ENCODE data around the gene PALD1. TPM values are rescaled to one million over a fixed set of nuclear protein-coding genes. Genes with fewer than 3 reads are reported as not detected.
A peak's percentile ranks its signal among the peaks of the same experiment; 100 is the strongest.

Gene PALD1
- total RNA-seq, 2 donors from 2014 or later, result 17.3 to 19.7 TPM

GRCh38 chr10:70490142-70490541 lies 11.6 kb downstream of the PALD1 start:
- Histone ChIP-seq H3K4me1 (ENCODE audit: control insufficient read depth, insufficient read depth, low read length) (peaks cover 5% of the 10 kb centered on the region), H3K4me3 (ENCODE audit: low read length) (no peak overlapping the region), H3K27me3 (ENCODE audit: control insufficient read depth, insufficient read depth, low read length, poor library complexity, severe bottlenecking) (no peaks in the 10 kb centered on the region), H3K9ac (ENCODE audit: extremely low read depth, low read length, poor library complexity, severe bottlenecking) (no peak overlapping the region), H3K27ac (ENCODE audit: low read depth, low read length) (no peak overlapping the region), H3K9me3 (ENCODE audit: control insufficient read depth, low read length) (no peaks in the 10 kb centered on the region), H3K36me3 (ENCODE audit: control insufficient read depth, insufficient read depth, low read length) (no peaks in the 10 kb centered on the region)
- no peaks in the 10 kb centered on the region for H3K9me3 Mint-ChIP-seq
- no peak for TF ChIP-seq CTCF (conservative IDR thresholded peaks at IDR 0.05)
- 89 to 96% methylated on average over 3 to 4 of the region's 4 CpGs for WGBS, 2 experiments (ENCODE audit: insufficient coverage in 1 of 2, insufficient read length in 1 of 2)
- no peak overlapping the region for H3K4me3 Mint-ChIP-seq
- peaks cover 24% of the 10 kb centered on the region for H3K36me3 Mint-ChIP-seq (ENCODE audit: low read depth)
- H3K27ac Mint-ChIP-seq, result peak overlapping the region; percentile 35
- H3K4me1 Mint-ChIP-seq, result peaks cover 20% of the 10 kb centered on the region
- H3K27me3 Mint-ChIP-seq (ENCODE audit: insufficient read depth), result no peaks in the 10 kb centered on the region
- no peak for DNase-seq

- Histone ChIP-seq H3K4me3 (ENCODE audit: low read length) (no peak overlapping the region), H3K9me3 (ENCODE audit: control insufficient read depth, low read length) (no peaks in the 10 kb centered on the region), H3K9ac (ENCODE audit: extremely low read depth, low read length, poor library complexity, severe bottlenecking) (no peak overlapping the region), H3K27ac (ENCODE audit: low read depth, low read length) (no peak overlapping the region), H3K4me1 (ENCODE audit: control insufficient read depth, insufficient read depth, low read length) (peaks cover 5% of the 10 kb centered on the region), H3K36me3 (ENCODE audit: control insufficient read depth, insufficient read depth, low read length) (no peaks in the 10 kb centered on the region), H3K27me3 (ENCODE audit: control insufficient read depth, insufficient read depth, low read length, poor library complexity, severe bottlenecking) (no peaks in the 10 kb centered on the region)
- Mint-ChIP-seq H3K4me1 (peaks cover 23% of the 10 kb centered on the region), H3K27me3 (ENCODE audit: insufficient read depth) (no peaks in the 10 kb centered on the region), H3K27ac (no peak overlapping the region), H3K36me3 (ENCODE audit: low read depth) (peaks cover 19% of the 10 kb centered on the region), H3K9me3 (no peaks in the 10 kb centered on the region), H3K4me3 (no peak overlapping the region)
- WGBS, 2 experiments (ENCODE audit: insufficient coverage in 1 of 2, insufficient read length in 1 of 2), result 91% methylated on average over 2 of the region's 2 CpGs; no CpG with 5 or more reads in 1 of the 2 experiments
- no peak for DNase-seq
- TF ChIP-seq CTCF (conservative IDR thresholded peaks at IDR 0.05), result no peak
Observed at GRCh38 chr10:70491614-70492013, 13.0 kb downstream of the PALD1 start.

DNA sequence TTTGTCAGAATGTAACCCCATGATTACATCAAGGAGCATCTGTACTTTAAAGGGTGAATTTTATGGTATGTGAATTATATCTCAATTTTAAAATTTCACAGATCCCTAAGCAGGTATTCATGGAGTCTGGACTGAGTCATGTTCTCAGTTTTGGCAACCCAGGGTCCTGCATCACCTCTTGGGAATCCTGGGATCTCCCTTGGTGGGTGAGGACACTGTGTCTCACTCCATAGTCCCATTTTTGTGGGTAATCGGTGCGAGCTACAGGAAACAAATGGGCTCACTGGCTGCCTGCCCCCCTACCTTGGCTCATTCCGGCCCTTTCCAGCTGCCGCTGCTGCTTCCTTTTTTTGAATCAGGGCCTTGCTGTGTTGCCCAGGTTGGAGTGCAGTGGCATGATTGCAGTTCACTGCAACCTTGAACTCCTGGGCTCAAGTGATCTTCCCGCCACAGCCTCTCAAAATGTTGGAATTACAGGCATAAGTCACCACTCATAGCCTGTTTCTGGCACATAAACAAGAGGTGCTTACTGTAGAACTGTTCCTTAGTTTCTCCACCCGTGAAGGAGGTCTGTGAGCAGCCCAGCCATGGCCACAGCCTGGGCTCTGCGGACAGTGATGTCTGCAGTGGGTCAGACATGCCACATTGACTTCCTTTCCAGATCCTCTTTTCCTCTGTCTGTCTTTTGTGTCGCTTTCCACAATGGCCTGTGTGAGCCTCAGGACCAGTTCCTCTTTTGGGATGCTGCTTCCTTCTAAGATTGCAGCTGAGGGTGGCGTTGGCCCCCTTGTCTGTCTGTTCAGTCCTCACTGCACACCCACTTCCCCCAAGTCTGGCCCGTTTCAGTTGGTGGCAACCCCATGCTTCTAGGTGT lies 14.5 kb downstream of the PALD1 start:
- H3K36me3 ChIP-seq (ENCODE audit: control insufficient read depth, insufficient read depth, low read length), result no peaks in the 10 kb centered on the region
- H3K9me3 Mint-ChIP-seq, result no peaks in the 10 kb centered on the region
- peak overlapping the region; percentile 92 for H3K27ac Mint-ChIP-seq
- no peak overlapping the region for H3K9ac ChIP-seq (ENCODE audit: extremely low read depth, low read length, poor library complexity, severe bottlenecking)
- peaks cover 5% of the 10 kb centered on the region for H3K4me1 ChIP-seq (ENCODE audit: control insufficient read depth, insufficient read depth, low read length)
- TF ChIP-seq CTCF (conservative IDR thresholded peaks at IDR 0.05), result no peak
- peak overlapping the region; percentile 1 for H3K4me3 Mint-ChIP-seq
- H3K27ac ChIP-seq (ENCODE audit: low read depth, low read length), result no peak overlapping the region
- 88 to 91% methylated on average over 6 to 10 of the region's 10 CpGs for WGBS, 2 experiments (ENCODE audit: insufficient coverage in 1 of 2, insufficient read length in 1 of 2)
- no peaks in the 10 kb centered on the region for H3K9me3 ChIP-seq (ENCODE audit: control insufficient read depth, low read length)
- H3K4me3 ChIP-seq (ENCODE audit: low read length), result no peak overlapping the region
- DNase-seq, result no peak
- H3K4me1 Mint-ChIP-seq, result peaks cover 23% of the 10 kb centered on the region
- peaks cover 10% of the 10 kb centered on the region for H3K36me3 Mint-ChIP-seq (ENCODE audit: low read depth)
- no peaks in the 10 kb centered on the region for H3K27me3 Mint-ChIP-seq (ENCODE audit: insufficient read depth)
- H3K27me3 ChIP-seq (ENCODE audit: control insufficient read depth, insufficient read depth, low read length, poor library complexity, severe bottlenecking), result no peaks in the 10 kb centered on the region
